Regular cardiac myocyte (primary cell): ENCODE data around the gene CENPI. TPM values are rescaled to one million over a fixed set of nuclear protein-coding genes. Genes with fewer than 3 reads are reported as not detected.

Experiments
- total RNA-seq: library from RNA; depleted of rRNA; stranded (reverse); fragments of >200 nt; gene quantifications from 2 replicates; pipeline ENCODE4 v1.2.3, GENCODE V29; 2014

The CENPI gene
- total RNA-seq, result 7.3 and 33.5 TPM in 2 replicates

GRCh38 chrX:101097546-101098453 is at the start of gene CENPI:
TSS of gene CENPI (plus strand) at chrX:101098204. CDS start at chrX:101101071, 2,867 bp downstream.

GRCh38 chrX:101051549-101052302 is 46.3 kb upstream of the CENPI start, which contains the start of gene TRMT2B:
TSS of gene TRMT2B (minus strand) at chrX:101052111. CDS start at chrX:101042289, 9,822 bp downstream.

GRCh38 chrX:101078716-101079598 is 19.0 kb upstream of the CENPI start, which contains the start of gene TMEM35A:
TSS of gene TMEM35A (plus strand) at chrX:101078879. CDS start at chrX:101079003, 124 bp downstream.

Other genes with a start within 250 kb of the CENPI start
- not detected in 2 replicates for gene NOX1, start 223.8 kb upstream of the CENPI start, total RNA-seq
- gene XKRX, start 169.3 kb upstream of the CENPI start, total RNA-seq, result under 0.01 and 0.28 TPM in 2 replicates
- gene ARL13A, start 128.5 kb upstream of the CENPI start, total RNA-seq, result not detected in 2 replicates
- gene TRMT2B, start 46.1 kb upstream of the CENPI start, total RNA-seq, result 11.6 and 18.8 TPM in 2 replicates
- 5.1 and 8.2 TPM in 2 replicates for gene TMEM35A, start 19.3 kb upstream of the CENPI start, total RNA-seq
- gene DRP2, start 121.6 kb downstream of the CENPI start, total RNA-seq, result 2.5 and 9.6 TPM in 2 replicates
- gene TAF7L, start 193.1 kb downstream of the CENPI start, total RNA-seq, result 0.38 and 1.1 TPM in 2 replicates